HG02678 (cell line): ENCODE results near the gene MBOAT1.
"Not testable (repeated sequence)": the region's sequence is repeated elsewhere in the genome, so short reads cannot be mapped to it uniquely, and the experiment has no call there.

Source experiments
- ATAC-seq: cut with Tn5 transposase; IDR thresholded peaks from one replicate; pipeline ENCODE4 v1.9.1; 2021; ENCODE audit warnings: mild to moderate bottlenecking, moderate library complexity; ENCODE audit not compliant: unreplicated experiment

MBOAT1 gene

GRCh38 chr6:20212392-20213111, at the start of gene MBOAT1:
TSS of gene MBOAT1 (minus strand) at chr6:20212469. CDS start at chr6:20212234, 235 bp downstream.
- peak; percentile 87 for ATAC-seq

DNA sequence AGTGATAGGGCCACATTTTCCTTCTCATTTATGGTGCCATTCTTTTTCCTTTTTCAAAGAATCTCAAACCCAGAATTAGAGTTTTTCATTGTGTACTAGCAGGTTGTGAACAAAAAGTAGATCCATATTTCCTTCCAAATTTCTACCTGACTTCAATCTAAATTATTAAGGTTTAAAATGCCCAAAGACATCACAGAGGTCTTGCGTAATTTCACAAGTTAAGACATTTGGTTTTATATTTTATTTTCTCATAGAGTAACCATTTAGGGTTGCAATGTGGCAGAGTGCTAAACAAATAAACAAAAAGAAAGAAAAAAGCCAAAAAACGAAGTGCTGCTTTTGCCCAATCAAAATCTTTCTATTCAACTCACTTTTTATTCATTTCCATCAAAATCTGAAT, 49.4 kb upstream of the MBOAT1 start:
- no peak for ATAC-seq

- no peak for ATAC-seq
Observed at GRCh38 chr6:20260360-20260759, 48.1 kb upstream of the MBOAT1 start.

- no peak for ATAC-seq
Observed at GRCh38 chr6:20259316-20260049, 47.2 kb upstream of the MBOAT1 start.

DNA sequence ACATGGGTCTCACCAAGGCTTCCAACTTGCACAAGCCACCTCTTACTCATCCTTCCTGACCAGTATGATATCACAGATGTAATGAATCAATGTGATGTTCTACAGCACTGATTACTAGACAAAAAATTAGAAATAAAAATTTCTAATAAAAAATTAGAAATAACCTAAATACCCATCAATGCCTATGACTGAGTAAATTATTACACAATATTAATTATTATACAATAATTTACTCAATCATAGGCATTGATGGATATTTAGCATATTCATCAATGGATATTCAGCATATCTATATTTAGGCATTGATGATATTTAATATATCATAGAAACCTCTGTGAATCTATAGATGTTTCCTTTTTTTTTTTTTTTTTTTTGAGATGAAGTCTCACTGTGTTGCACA, 43.2 kb upstream of the MBOAT1 start:
- ATAC-seq, result no peak

DNA sequence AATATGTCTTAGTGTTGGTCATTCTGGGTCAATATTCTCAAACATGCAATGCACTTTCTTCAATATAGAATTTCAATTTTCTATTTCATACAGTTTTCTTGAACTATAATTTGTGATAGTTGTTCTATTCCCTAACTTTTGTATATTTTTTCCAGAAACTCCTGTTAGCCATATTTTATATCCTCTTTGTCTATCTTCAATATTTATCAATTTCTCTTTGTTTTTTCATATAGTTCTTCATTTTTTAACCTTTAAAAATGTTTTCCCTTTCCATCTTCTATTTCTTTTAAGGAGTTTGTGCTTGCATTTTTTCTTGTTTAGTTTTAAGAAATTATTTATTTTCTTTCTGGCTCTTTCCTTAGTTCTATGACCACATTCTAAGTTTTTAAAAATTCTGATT, 42.0 kb upstream of the MBOAT1 start:
- ATAC-seq, result no peak

DNA sequence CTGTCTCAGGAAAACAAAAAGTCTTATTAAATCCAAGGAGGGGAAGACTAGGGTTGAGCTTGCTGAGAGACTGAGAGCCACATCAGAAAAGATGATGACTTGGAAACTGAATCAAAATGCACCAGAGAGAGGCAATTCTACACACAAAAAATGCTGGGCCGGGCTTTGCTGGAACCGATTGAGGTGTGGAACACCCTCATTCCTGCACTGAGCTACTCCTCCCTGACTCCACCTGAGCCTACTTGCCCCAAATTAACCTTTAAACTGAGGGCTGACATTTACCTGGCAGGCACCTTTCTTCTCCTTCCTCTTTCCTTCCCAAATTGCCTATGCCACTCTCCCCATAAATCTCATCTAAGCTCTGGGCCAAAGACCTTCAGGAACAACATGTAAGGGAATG, 40.8 kb upstream of the MBOAT1 start:
- no peak for ATAC-seq

DNA sequence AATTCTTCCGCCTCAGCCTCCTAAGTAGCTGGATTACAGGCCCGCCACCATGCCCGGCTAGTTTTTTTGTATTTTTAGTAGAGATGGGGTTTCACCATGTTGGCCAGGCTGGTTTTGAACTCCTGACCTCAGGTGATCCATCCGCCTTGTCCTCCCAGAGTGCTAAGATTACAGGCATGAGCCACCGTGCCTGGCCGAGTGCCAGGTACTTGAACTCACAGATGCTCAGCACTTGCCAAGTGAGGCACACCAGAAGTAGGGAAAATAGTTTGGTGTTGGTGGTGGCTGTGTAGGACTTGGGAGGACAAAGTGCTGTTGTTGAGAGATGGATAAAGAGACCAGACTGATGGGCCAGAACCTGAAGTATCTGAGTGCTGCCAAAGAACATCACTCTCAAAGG, 40.0 kb upstream of the MBOAT1 start:
- ATAC-seq, result no peak

- ATAC-seq, result no peak
Observed at GRCh38 chr6:20251525-20251924, 39.3 kb upstream of the MBOAT1 start.

DNA sequence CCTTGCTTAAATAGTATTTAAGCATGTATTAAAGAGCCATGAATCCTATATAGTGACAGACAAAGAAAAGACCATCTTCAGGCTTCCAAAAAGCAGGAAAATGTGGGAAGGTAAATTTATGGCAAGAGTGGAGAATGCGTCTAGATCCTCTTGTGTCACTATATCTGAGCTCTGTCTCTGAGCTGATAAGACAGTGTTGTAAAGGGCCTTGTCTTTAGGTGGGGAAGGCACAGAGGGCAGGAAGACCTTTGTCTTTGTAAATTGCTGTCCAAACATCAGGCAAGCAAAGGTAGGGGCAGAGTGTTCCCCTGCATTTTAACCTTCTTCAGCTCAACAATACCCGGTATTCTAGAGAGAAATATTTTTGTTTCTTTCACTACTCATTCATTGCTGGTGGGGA, 33.9 kb upstream of the MBOAT1 start:
- ATAC-seq, result no peak

DNA sequence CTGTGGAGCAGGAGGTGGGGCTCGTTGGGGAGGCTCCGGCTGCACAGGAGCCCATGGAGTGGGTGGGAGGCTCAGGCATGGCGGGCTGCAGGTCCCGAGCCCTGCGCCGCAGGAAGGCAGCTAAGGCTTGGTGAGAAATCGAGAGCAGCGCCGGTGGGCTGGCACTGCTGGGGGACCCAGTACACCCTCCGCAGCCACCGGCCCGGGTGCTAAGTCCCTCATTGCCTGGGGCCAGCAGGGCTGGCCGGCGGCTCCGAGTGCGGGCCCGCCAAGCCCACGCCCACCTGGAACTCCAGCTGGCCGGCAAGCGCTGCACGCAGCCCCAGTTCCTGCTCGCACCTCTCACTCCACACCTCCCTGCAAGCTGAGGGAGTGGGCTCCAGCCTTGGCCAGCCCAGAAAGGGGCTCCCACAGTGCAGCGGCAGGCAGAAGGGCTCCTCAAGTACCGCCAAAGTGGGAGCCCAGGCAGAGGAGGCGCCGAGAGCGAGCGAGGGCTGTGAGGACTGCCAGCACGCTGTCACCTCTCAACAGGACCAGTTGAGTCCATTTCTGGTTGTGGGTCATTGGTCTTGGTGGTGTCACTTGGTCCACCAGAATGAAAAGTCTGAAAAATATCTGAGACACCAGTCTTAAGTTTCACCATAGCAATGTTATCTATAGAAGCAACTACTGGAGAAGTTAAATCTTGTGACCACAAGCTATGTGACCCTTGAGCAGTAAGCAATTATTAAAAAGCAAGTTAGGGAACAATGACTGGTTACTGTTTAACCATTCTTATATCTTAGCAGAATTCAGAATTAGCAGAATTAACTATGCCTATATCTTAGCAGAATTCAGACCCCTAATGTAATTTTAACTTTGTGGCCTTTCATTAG, 32.8 kb upstream of the MBOAT1 start:
- ATAC-seq, result not testable (repeated sequence)

DNA sequence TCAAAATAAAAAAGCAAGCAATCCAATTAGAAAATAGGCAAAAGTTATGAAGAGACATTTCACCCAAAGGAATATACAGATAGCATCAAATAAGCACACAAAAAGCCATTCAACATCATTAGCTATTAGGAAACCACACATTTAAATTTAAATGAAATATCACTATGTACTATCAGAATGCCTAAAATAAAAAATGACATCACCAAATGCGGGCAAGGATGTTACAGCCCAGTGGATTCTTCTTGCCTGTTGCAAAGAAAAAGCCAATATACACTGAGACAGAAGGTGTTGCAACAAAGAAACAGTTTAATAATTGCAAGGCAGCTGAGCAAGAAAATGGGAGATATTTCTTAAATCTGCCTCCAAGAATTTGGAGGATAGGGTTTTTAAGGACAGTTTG, 31.0 kb upstream of the MBOAT1 start:
- ATAC-seq, result no peak

DNA sequence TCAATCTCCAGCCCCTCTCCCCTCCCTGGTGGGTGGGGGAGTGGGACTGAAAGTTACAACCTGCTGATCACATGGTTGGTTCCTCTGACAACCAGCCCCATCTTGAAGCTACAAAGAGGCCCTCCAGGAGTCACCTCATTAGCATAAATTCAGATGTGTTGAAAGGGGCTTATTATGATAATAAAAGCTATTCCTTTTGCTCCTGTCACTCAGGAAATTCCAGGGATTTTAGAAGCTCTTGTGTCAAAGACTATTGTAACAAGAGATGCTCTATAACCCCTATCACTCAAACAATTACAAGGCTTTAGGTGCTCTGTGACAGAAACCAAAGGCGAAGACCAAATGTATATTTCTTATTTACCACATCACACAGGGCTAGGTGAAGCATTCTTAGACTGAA, 30.1 kb upstream of the MBOAT1 start:
- no peak for ATAC-seq

GRCh38 chr6:20241102-20241501, 28.8 kb upstream of the MBOAT1 start:
- no peak for ATAC-seq

DNA sequence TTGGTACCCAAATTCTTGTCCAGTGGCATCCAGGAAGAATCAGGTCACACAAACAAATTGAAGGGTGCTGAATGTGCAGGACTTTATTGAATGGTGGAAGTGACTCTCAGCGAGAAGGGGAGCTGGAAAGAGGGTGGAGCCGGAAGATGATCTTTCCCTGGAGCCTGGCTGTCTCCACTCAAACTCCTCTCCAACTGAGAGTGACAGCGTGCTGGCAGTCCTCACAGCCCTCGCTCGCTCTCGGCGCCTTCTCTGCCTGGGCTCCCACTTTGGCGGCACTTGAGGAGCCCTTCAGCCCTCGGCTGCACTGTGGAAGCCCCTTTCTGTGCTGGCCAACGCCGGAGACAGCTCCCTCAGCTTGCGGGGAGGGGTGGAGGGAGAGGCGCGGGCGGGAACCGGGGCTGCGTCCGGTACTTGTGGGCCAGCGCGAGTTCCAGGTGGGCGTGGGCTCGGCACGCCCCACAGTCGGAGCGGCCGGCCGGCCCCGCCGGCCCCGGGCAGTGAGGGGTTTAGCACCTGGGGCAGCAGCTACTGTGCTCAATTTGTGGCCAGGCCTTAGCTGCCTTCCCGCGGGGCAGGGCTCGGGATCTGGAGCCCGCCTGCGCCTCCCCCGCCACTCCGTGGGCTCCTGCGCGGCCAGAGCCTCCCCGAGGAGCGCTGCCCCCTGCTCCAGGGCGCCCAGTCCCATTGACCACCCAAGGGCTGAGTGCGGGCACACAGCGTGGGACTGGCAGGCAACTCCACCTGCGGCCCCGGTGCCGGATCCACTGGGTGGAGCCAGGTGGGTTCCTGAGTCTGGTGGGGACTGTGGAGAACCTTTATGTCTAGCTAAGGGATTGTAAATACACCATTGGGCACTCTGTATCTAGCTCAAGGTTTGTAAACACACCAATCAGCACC, 26.7 kb upstream of the MBOAT1 start:
- no peak for ATAC-seq

GRCh38 chr6:20237677-20238460, 25.6 kb upstream of the MBOAT1 start:
- ATAC-seq, result no peak

DNA sequence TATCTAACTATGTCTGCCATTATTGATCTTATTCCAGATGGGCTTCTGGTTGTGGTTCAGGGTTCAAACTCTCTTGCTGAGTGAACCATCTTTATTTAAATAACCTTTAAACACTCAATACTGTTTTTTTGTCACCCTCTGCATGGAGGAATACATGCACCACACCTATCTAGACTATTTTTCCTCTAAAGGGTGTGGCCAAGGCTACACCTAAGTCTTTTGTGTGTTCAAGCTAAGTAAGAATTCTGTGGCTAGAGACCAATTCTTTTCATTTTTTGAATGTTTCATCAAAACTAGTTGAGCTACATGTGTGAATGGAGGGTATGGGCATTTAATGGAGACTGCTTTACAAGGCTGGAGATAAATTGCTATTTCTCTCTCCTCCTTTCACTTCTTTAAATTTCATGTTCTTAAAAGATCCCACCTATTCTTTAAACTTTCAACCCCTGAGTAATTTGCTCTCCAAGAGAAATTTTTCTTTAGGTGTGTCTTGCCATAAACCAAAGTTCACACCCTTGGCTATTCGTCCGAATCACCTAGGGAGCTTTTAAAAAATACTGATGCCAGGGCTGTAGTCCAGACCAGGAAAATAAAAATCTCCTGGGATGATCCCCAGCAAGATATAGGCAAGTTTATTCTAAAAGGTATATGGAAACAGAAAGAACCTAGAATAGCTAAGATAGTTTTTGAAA, 24.8 kb upstream of the MBOAT1 start:
- ATAC-seq, result no peak

DNA sequence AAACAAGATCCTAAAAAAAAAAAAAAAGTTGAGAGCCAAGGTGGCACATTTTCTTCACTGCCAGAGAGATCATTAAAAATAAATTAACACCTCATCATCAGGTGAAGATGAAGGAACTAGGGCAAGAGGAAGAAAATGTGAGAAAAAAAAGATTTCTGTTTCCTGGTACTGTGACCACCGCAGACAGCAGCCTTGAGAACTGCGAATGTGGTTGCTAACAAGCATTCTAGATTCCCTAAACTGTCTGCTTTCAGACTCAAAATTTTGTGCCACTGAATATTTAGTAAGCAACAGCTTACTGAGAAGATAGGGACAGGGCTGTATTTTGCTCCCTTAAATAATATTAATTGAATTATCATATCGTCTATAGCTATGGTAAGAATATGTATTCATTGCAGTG, 24.1 kb upstream of the MBOAT1 start:
- no peak for ATAC-seq

DNA sequence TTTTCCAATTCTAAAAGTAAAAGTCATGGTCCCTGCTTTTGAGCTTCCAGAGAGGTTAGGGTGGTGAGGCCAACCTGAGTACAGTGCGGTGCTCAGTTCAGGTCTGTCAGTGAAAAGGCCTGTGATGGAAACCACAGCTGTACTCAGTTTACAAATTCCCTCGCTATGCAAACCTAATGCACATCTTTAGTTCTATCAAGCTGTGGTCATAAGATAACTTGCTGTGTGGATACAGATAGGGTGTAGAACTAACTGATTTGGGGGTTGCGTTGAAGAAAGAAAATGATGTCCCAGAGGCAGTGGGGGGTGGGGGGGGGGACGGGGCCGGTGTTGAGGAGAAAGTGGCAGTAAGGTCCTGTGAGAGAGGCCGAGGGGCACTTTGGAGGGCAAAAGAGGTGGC, 22.8 kb upstream of the MBOAT1 start:
- ATAC-seq, result no peak
